Measurements from ENCODE around the gene POU2F1. TPM values are rescaled to one million over a fixed set of nuclear protein-coding genes. Genes with fewer than 3 reads are reported as not detected.

Gene POU2F1
- total RNA-seq (6.4 and 21.9 TPM in 2 replicates), polyA plus RNA-seq (9.2 and 25.6 TPM in 2 replicates)

- Histone ChIP-seq H3K9me3 (ENCODE audit: low read depth) (no peaks in the 10 kb centered on the region), H3K36me3 (no peaks in the 10 kb centered on the region), H3K4me3 (peak within 1 kb of the TSS; percentile 96), H3K27me3 (no peaks in the 10 kb centered on the region), H3K27ac (peak within 1 kb of the TSS; percentile 93), H3K4me1 (ENCODE audit: low read depth) (peaks cover 19% of the 10 kb centered on the region)
- peak; percentile 65 for TF ChIP-seq CTCF (IDR thresholded peaks at IDR 0.05; ENCODE audit: low read depth, low read length)
- peak; percentile 99 for DNase-seq (ENCODE audit: low read depth in 1 of 2, low spot score in 1 of 2)
Measured at GRCh38 chr1:167220537-167221125, at the start of gene POU2F1. Gene POU2F1 (plus strand): TSS chr1:167220886. CDS start chr1:167220898, 12 bp downstream.

GRCh38 chr1:167171286-167171929 lies 49.3 kb upstream of the POU2F1 start:
- no peaks in the 10 kb centered on the region for H3K27me3 ChIP-seq
- no peak overlapping the region for H3K27ac ChIP-seq
- no peak overlapping the region for H3K4me3 ChIP-seq
- DNase-seq (ENCODE audit: low read depth in 1 of 2, low spot score in 1 of 2) = peak in 1 of 2 donors; percentile 19
- H3K36me3 ChIP-seq = no peaks in the 10 kb centered on the region
- peaks cover 3% of the 10 kb centered on the region for H3K4me1 ChIP-seq (ENCODE audit: low read depth)
- no peaks in the 10 kb centered on the region for H3K9me3 ChIP-seq (ENCODE audit: low read depth)
- TF ChIP-seq CTCF (IDR thresholded peaks at IDR 0.05; ENCODE audit: low read depth, low read length) = no peak

- H3K4me1 ChIP-seq (ENCODE audit: low read depth) = no peaks in the 10 kb centered on the region
- H3K27me3 ChIP-seq = no peaks in the 10 kb centered on the region
- H3K4me3 ChIP-seq = no peak overlapping the region
- no peak for TF ChIP-seq CTCF (IDR thresholded peaks at IDR 0.05; ENCODE audit: low read depth, low read length)
- H3K27ac ChIP-seq = no peak overlapping the region
- DNase-seq (ENCODE audit: low read depth in 1 of 2, low spot score in 1 of 2) = peak in 1 of 2 donors; percentile 28
- no peaks in the 10 kb centered on the region for H3K9me3 ChIP-seq (ENCODE audit: low read depth)
- H3K36me3 ChIP-seq = no peaks in the 10 kb centered on the region
Measured at GRCh38 chr1:167173516-167174184, 47.0 kb upstream of the POU2F1 start.

- no peaks in the 10 kb centered on the region for H3K27me3 ChIP-seq
- no peaks in the 10 kb centered on the region for H3K4me1 ChIP-seq (ENCODE audit: low read depth)
- H3K9me3 ChIP-seq (ENCODE audit: low read depth) = no peaks in the 10 kb centered on the region
- H3K36me3 ChIP-seq = no peaks in the 10 kb centered on the region
- H3K27ac ChIP-seq = no peak overlapping the region
- DNase-seq (ENCODE audit: low read depth in 1 of 2, low spot score in 1 of 2) = peak in 1 of 2 donors; percentile 10
- no peak overlapping the region for H3K4me3 ChIP-seq
- no peak for TF ChIP-seq CTCF (IDR thresholded peaks at IDR 0.05; ENCODE audit: low read depth, low read length)
Measured at GRCh38 chr1:167175901-167176300, 44.8 kb upstream of the POU2F1 start.

GRCh38 chr1:167178831-167179230 lies 41.9 kb upstream of the POU2F1 start:
- H3K9me3 ChIP-seq (ENCODE audit: low read depth) = no peaks in the 10 kb centered on the region

More at GRCh38 chr1:167178831-167179230, 41.9 kb upstream of the POU2F1 start:
- TF ChIP-seq CTCF (IDR thresholded peaks at IDR 0.05; ENCODE audit: low read depth, low read length) = no peak
- Histone ChIP-seq H3K36me3 (no peaks in the 10 kb centered on the region), H3K4me3 (no peak overlapping the region), H3K4me1 (ENCODE audit: low read depth) (no peaks in the 10 kb centered on the region), H3K27me3 (no peaks in the 10 kb centered on the region), H3K27ac (no peak overlapping the region)
- DNase-seq (ENCODE audit: low read depth in 1 of 2, low spot score in 1 of 2) = no peak

All from cardiac muscle cell (in vitro differentiated cells and primary cell).